HepG2 (cell line): Measurements from ENCODE around the gene TMEM200B. TPM values are rescaled to one million over a fixed set of nuclear protein-coding genes. Genes with fewer than 3 reads are reported as not detected.

Experiments used
- CHD4 ChIP-seq: fragments of 200-600 bp; sonication (generic); IDR thresholded peaks from 2 replicates; pipeline ENCODE4 v1.7.0; 2017; ENCODE audit warnings: mild to moderate bottlenecking, low read length, borderline replicate concordance
- HDAC6 ChIP-seq: fragments of 200-600 bp; sonication (generic); IDR thresholded peaks from 2 replicates; pipeline ENCODE4 v1.7.0; 2017; ENCODE audit warnings: mild to moderate bottlenecking, antibody characterized with exemption, low read length, low read depth
- HMG20B ChIP-seq: conservative IDR thresholded peaks from 2 replicates; pipeline ENCODE4 v1.6.1; 2016; ENCODE audit warnings: missing genetic modification reagents, missing compliant biosample characterization
- HNF4A ChIP-seq: sonication (generic); formaldehyde crosslinking; IDR thresholded peaks from 2 replicates; pipeline ENCODE4 v1.4.0; 2020; ENCODE audit warnings: missing genetic modification reagents
- KAT7 ChIP-seq: IDR thresholded peaks from 2 replicates; pipeline ENCODE4 v1.6.1; 2018; ENCODE audit warnings: borderline replicate concordance, missing compliant biosample characterization
- KDM3A ChIP-seq: IDR thresholded peaks from 2 replicates; pipeline ENCODE4 v1.6.1; 2018; ENCODE audit warnings: low read depth, missing compliant biosample characterization
- NCOR1 ChIP-seq: fragments of 200-600 bp; sonication (generic); IDR thresholded peaks from 2 replicates; pipeline ENCODE4 v1.7.0; 2017; ENCODE audit warnings: antibody characterized with exemption, low read length, borderline replicate concordance
- PPARG ChIP-seq: conservative IDR thresholded peaks from 2 replicates; pipeline ENCODE4 v1.6.1; 2016; ENCODE audit warnings: missing biosample characterization, missing genetic modification reagents
- REL ChIP-seq: sonication (generic); formaldehyde crosslinking; conservative IDR thresholded peaks from 2 replicates; pipeline ENCODE4 v1.8.0; 2022; ENCODE audit warnings: mild to moderate bottlenecking, missing genetic modification reagents, moderate library complexity
- REPIN1 ChIP-seq: sonication (generic); formaldehyde crosslinking; IDR thresholded peaks from 2 replicates; pipeline ENCODE4 v1.8.0; 2022; ENCODE audit warnings: missing genetic modification reagents, low read depth, mild to moderate bottlenecking, borderline replicate concordance
- RNF2 ChIP-seq: fragments of 450-650 bp; conservative IDR thresholded peaks from 2 replicates; pipeline ENCODE4 v1.6.1; 2016; ENCODE audit warnings: low read depth
- SKI ChIP-seq: fragments of 450-650 bp; IDR thresholded peaks from one replicate; pipeline ENCODE4 v1.6.1; 2018; ENCODE audit warnings: mild to moderate bottlenecking; ENCODE audit not compliant: partially characterized antibody
- SOX5 ChIP-seq: IDR thresholded peaks from 2 replicates; pipeline ENCODE4 v1.6.1; 2016; ENCODE audit warnings: borderline replicate concordance
- TARDBP ChIP-seq: sonication (generic); formaldehyde crosslinking; IDR thresholded peaks from 2 replicates; pipeline ENCODE4 v1.8.0; 2022; ENCODE audit warnings: mild to moderate bottlenecking, missing genetic modification reagents
- YEATS4 ChIP-seq: sonication (generic); formaldehyde crosslinking; IDR thresholded peaks from 2 replicates; pipeline ENCODE4 v1.4.0; 2020; ENCODE audit warnings: missing genetic modification reagents, borderline replicate concordance
- ZBTB7A ChIP-seq: sonication (generic); formaldehyde crosslinking; IDR thresholded peaks from 2 replicates; pipeline ENCODE4 v1.8.0; 2022; ENCODE audit warnings: mild to moderate bottlenecking, missing genetic modification reagents
- ZKSCAN8 ChIP-seq: IDR thresholded peaks from 2 replicates; pipeline ENCODE4 v1.6.1; 2016; ENCODE audit warnings: borderline replicate concordance, missing genetic modification reagents, missing compliant biosample characterization
- ZNF792 ChIP-seq: IDR thresholded peaks from 2 replicates; pipeline ENCODE4 v1.6.1; 2016
- polyA plus RNA-seq, 8 experiments: library from polyadenylated mRNA; depleted of rRNA in 3 of 8; stranded (reverse) in 7 of 8; unstranded in 1 of 8; fragments of >200 nt; fragmentation: Illumina TruSeq in 4 of 8; extraction: Trizol in 4 of 8; gene quantifications; 2 replicates each; pipeline versions ENCODE4 v1.2.1 to v1.2.3, GENCODE V29; 2011 to 2016; ENCODE audit warnings: low read depth in 4 of 8, missing spikeins in 1 of 8, mixed read lengths in 1 of 8; ENCODE audit not compliant: insufficient read depth in 1 of 8
- total RNA-seq, 5 experiments: library from RNA; depleted of rRNA; stranded (reverse); fragments of >200 nt; fragmentation: Illumina TruSeq; extraction: Trizol; gene quantifications; 2 replicates each; pipeline ENCODE4 v1.2.3, GENCODE V29; 2016; ENCODE audit warnings: low read depth in 1 of 5
- TF ChIP-seq, protein P1 (sequence below): sonication (generic); formaldehyde crosslinking; IDR thresholded peaks from 2 replicates; pipeline ENCODE4 v1.5.1; 2020; ENCODE audit warnings: mild to moderate bottlenecking, moderate library complexity, missing genetic modification reagents
- TF ChIP-seq, protein P2 (sequence below): sonication (generic); formaldehyde crosslinking; IDR thresholded peaks from 2 replicates; pipeline ENCODE4 v1.5.0; 2020; ENCODE audit warnings: missing genetic modification reagents
- TF ChIP-seq, protein P3 (sequence below): sonication (generic); formaldehyde crosslinking; IDR thresholded peaks from 2 replicates; pipeline ENCODE4 v1.4.0; 2020; ENCODE audit warnings: missing genetic modification reagents, borderline replicate concordance
- TF ChIP-seq, protein P4 (sequence below): sonication (generic); formaldehyde crosslinking; IDR thresholded peaks from 2 replicates; pipeline ENCODE4 v1.8.0; 2022; ENCODE audit warnings: mild to moderate bottlenecking, missing genetic modification reagents, borderline replicate concordance

Gene TMEM200B
- total and polyA plus RNA-seq, 2 of the 13 experiments (the other 11 are each of a cell fraction or from before 2014, with no cell fraction given), result 1.1 to 1.4 TPM

DNA sequence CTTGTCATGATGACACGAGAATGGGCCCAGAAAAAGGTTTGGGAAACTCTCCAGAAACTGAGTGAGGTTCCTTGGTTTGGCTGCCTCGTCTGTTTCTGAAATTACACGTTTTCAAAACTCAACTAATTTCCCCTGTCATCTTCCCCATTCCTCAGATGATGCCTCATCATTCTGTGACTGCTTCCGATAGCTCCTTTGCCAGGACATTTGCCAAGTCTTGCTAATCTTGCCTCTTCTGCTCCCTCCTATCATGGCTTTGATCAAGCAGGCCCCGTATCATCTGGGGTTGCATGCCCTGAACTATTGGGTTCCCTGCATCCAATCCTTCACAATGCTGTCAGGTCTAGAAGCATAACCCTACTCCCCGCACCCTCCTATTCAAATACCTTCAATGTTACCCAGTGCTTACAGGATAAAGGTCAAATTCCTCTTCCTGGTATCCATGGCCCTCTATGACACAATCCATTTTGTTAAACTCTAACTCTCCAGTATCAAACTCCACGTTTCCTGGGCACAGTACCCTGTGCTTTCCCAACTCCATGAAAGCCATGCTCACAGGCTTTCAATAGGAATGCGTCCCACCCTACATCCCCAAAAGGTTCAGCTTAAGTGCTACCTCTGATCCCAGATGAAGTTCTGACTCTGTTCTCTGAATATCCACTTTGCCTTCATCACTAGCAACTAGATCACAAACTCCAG, 22.2 kb upstream of the TMEM200B start (continued):
- TF ChIP-seq CHD4 (peak; percentile 73; the same call in 1 of the 2 replicates), HNF4A (CRISPR knock-in tag) (peak; percentile 93), REL (CRISPR knock-in tag) (no peak), SKI (peak; percentile 28), KAT7 (CRISPR knock-in tag) (no peak), HMG20B (CRISPR knock-in tag) (0 out of 2 replicates have a peak, but pooled peaks have one; percentile 35), KDM3A (0 out of 2 replicates have a peak, but pooled peaks have one; percentile 27), REPIN1 (CRISPR knock-in tag) (peak; percentile 68; the same call in 1 of the 2 replicates), ZKSCAN8 (CRISPR knock-in tag) (0 out of 2 replicates have a peak, but pooled peaks have one; percentile 16), PPARG (CRISPR knock-in tag) (peak; percentile 98), HDAC6 (no peak), RNF2 (0 out of 2 replicates have a peak, but pooled peaks have one; percentile 29), SOX5 (peak; percentile 52; the same call in 1 of the 2 replicates), YEATS4 (CRISPR knock-in tag) (0 out of 2 replicates have a peak, but pooled peaks have one; percentile 50), ZNF792 (peak; percentile 76; the same call in 1 of the 2 replicates), TARDBP (peak; percentile 24; the same call in 1 of the 2 replicates), NCOR1 (peak; percentile 74), ZBTB7A (CRISPR knock-in tag) (no peak)
- TF ChIP-seq, protein P1, sequence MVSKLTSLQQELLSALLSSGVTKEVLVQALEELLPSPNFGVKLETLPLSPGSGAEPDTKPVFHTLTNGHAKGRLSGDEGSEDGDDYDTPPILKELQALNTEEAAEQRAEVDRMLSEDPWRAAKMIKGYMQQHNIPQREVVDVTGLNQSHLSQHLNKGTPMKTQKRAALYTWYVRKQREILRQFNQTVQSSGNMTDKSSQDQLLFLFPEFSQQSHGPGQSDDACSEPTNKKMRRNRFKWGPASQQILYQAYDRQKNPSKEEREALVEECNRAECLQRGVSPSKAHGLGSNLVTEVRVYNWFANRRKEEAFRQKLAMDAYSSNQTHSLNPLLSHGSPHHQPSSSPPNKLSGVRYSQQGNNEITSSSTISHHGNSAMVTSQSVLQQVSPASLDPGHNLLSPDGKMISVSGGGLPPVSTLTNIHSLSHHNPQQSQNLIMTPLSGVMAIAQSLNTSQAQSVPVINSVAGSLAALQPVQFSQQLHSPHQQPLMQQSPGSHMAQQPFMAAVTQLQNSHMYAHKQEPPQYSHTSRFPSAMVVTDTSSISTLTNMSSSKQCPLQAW (CRISPR knock-in tag), result peak; percentile 69
- TF ChIP-seq, protein P2, sequence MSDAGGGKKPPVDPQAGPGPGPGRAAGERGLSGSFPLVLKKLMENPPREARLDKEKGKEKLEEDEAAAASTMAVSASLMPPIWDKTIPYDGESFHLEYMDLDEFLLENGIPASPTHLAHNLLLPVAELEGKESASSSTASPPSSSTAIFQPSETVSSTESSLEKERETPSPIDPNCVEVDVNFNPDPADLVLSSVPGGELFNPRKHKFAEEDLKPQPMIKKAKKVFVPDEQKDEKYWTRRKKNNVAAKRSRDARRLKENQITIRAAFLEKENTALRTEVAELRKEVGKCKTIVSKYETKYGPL, result no peak
- TF ChIP-seq, protein P3, sequence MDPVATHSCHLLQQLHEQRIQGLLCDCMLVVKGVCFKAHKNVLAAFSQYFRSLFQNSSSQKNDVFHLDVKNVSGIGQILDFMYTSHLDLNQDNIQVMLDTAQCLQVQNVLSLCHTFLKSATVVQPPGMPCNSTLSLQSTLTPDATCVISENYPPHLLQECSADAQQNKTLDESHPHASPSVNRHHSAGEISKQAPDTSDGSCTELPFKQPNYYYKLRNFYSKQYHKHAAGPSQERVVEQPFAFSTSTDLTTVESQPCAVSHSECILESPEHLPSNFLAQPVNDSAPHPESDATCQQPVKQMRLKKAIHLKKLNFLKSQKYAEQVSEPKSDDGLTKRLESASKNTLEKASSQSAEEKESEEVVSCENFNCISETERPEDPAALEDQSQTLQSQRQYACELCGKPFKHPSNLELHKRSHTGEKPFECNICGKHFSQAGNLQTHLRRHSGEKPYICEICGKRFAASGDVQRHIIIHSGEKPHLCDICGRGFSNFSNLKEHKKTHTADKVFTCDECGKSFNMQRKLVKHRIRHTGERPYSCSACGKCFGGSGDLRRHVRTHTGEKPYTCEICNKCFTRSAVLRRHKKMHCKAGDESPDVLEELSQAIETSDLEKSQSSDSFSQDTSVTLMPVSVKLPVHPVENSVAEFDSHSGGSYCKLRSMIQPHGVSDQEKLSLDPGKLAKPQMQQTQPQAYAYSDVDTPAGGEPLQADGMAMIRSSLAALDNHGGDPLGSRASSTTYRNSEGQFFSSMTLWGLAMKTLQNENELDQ (CRISPR knock-in tag), result no peak
- TF ChIP-seq, protein P4, sequence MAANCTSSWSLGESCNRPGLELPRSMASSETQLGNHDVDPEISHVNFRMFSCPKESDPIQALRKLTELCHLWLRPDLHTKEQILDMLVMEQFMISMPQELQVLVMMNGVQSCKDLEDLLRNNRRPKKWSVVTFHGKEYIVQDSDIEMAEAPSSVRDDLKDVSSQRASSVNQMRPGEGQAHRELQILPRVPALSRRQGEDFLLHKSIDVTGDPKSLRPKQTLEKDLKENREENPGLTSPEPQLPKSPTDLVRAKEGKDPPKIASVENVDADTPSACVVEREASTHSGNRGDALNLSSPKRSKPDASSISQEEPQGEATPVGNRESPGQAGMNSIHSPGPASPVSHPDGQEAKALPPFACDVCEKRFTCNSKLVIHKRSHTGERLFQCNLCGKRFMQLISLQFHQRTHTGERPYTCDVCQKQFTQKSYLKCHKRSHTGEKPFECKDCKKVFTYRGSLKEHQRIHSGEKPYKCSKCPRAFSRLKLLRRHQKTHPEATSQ, result no peak
